ENCODE results near the gene SMYD1. TPM values are rescaled to one million over a fixed set of nuclear protein-coding genes. Genes with fewer than 3 reads are reported as not detected.

Gene SMYD1
- not detected in 2 replicates for total RNA-seq

DNA sequence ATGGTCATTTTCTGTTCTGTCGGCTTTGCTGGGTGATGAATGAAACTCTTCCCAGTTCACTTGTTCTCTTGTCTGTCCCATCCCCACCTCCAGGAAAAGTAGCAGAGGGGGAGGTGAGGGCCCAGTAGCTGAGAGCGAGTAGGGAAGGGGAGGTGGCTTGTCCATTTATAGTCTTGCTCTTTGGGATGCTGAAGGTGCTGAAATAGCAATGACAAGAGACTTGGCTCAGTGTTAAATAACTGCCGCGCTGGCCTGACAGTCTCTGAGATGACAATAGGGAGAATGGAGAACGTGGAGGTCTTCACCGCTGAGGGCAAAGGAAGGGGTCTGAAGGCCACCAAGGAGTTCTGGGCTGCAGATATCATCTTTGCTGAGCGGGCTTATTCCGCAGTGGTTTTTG is at the start of gene SMYD1:
Gene SMYD1 (plus strand): TSS at position 228 of the 400 bp plus-strand sequence. CDS start 40 bp downstream, at position 268.

DNA sequence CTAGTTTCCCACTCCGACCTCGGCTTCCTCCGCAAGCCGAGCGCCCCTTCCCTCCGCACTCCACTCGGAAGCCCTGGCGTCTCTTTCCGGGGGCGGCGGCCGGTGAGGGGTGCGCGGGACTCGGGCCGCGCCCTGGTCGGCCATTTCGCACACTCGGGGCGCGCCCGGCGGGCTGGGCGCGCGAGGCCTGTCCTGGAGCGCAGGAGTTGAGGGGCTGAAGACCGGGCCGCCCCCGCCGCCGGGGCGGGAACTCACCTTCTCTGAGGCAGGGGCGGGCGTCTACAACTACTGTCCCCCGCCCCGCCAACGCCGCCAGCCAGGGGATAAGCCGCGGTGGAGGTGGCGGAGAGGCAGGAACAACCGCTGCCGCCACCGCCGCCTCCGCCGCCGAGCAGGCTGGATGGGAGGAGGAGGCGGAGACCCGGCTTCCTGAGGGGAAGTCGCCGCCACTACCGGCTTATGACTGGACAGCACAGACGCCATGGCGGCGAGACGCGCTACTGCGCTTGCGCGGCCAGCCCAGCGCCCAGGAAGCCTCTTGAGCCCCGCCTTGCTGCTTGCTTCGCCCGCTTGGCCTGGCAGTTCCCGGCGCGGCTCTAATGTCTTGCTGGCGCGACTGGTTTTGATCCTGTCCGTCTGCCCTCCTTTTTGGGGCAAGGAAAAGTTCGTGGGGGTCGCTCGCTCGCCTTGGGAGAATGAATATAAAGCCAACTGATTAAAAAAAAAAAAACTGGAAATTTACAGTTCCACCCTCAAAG is 12.1 kb upstream of the SMYD1 start, which contains the start of gene KRCC1:
Gene KRCC1 (minus strand): TSS at position 413 of the 758 bp plus-strand sequence. CDS start 27,220 bp downstream, outside the sequence.

DNA sequence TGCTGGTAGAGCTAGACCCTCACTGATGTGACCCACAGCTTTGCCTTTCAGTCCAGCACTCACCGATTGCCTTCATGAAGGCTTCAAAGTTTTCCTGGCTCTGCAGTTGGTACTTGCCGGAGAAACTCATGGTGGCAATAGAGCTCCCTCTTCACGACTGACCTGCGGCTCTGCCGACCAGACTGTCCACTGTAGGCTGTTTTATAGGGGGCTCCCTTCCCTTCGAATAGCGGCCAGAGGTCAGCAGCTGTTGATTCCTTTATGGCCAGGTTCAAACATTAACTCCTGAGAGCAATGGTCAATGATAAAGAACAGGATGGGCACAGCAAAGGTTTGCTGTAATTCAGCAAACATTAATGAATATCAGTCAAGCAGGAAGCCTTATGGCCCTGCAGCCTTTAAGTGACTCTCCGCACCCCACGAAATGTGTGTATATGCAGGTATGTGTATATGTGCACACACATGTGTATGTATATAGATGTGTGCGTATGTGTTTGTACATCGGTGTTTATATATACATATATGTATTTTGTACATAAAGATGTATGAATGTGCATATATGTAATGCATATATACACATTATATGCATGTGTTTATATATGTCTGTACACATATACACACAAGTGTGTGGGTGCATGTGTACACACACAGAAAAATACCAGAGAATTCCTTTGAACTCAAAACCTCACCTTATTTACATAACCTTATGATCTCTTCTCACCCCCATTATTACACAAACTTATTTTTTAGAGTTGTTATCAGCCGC is 60.4 kb downstream of the SMYD1 start, which contains the start of gene FABP1:
Gene FABP1 (minus strand): TSS at position 175 of the 766 bp plus-strand sequence. CDS start 45 bp downstream, at position 130.

Other genes with a start within 250 kb of the SMYD1 start
- gene RGPD2, start 242.0 kb upstream of the SMYD1 start, total RNA-seq: 2.3 and 5.2 TPM in 2 replicates
- not detected in 2 replicates for gene RNU2-63P, start 51.3 kb upstream of the SMYD1 start, total RNA-seq
- 24.8 and 33.5 TPM in 2 replicates for gene KRCC1, start 12.0 kb upstream of the SMYD1 start, total RNA-seq
- gene FABP1, start 60.2 kb downstream of the SMYD1 start, total RNA-seq: not detected in 2 replicates
- gene THNSL2, start 102.5 kb downstream of the SMYD1 start, total RNA-seq: 10.8 and 16.7 TPM in 2 replicates